HCEC 1CT (cell line): ENCODE measurements around the gene IGSF23.
"Not testable (repeated sequence)": the region's sequence is repeated elsewhere in the genome, so short reads cannot be mapped to it uniquely, and the experiment has no call there.

ENCODE experiments used
- DNase-seq: peaks from one replicate; pipeline ENCODE4 v3.0.0-alpha.2; 2017

The IGSF23 gene

GRCh38 chr19:44617110-44617880 lies 3.9 kb downstream of the IGSF23 start:
- DNase-seq, result no peak

GRCh38 chr19:44618640-44619357 lies 5.4 kb downstream of the IGSF23 start:
- no peak for DNase-seq

GRCh38 chr19:44620667-44621066 lies 7.3 kb downstream of the IGSF23 start:
- DNase-seq, result no peak

- DNase-seq, result no peak
Measured at GRCh38 chr19:44621367-44621766, 8.0 kb downstream of the IGSF23 start.

DNA sequence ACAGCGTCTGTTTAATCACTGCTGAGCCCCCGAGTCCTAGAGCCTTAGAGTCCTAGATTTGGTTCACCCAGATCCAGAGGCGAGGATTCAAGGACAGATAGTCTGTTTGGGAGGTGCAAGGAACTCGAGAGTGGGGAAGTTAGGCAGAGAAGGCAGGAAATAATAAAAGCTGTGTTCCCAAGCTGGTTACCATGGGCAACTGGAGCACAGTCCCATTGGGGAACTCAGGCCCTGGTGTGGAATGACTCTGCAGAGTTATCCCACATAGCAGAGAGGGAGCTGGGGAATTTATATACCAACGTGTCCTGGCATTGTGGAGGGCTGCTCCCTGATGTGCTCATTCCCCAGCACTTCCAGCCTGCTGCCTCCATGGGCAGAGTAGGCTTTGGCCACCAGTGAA lies 9.7 kb downstream of the IGSF23 start:
- DNase-seq, result no peak

- no peak for DNase-seq
Measured at GRCh38 chr19:44623626-44624025, 10.3 kb downstream of the IGSF23 start.

DNA sequence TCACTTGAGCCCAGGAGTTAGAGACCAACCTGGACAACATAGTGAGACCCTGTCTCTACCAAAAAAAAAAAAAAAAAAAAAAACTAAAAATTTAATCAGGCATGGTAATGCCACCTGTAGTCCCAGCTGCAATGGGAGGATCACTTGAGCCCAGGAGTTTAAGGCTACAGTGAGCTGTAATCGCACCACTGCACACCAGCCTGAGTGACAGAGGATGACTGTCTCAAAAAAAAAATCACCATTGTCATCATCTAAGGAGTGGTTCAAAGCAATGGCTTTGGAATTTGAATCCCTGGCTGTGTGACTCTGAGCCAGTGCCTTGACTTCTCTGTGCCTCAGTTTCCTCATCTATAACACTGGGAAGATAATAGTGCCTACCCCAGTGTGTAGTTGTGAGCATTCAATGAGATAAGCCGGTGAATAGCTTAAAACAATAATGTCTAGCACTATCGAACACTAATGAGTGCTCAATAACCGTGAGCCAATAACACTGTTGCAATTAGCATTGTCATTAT lies 11.5 kb downstream of the IGSF23 start:
- DNase-seq, result no peak

DNA sequence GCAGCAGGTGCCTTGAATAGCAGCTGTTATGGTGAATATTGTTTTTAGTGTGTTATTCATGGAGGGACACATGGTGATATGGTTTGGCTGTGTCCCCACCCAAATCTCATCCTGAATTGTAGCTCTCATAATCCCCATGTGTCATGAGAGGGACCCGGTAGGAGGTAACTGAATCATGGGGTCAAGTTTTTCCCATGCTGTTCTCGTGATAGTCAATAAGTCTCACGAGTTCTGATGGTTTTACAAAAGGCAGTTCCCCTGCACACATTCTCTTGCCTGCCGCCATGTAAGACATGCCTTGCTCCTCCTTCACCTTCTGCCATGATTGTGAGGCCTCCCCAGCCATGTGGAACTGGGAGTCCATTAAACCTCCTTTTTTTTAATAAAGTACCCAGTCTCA lies 12.3 kb downstream of the IGSF23 start:
- peak; percentile 42 for DNase-seq

DNA sequence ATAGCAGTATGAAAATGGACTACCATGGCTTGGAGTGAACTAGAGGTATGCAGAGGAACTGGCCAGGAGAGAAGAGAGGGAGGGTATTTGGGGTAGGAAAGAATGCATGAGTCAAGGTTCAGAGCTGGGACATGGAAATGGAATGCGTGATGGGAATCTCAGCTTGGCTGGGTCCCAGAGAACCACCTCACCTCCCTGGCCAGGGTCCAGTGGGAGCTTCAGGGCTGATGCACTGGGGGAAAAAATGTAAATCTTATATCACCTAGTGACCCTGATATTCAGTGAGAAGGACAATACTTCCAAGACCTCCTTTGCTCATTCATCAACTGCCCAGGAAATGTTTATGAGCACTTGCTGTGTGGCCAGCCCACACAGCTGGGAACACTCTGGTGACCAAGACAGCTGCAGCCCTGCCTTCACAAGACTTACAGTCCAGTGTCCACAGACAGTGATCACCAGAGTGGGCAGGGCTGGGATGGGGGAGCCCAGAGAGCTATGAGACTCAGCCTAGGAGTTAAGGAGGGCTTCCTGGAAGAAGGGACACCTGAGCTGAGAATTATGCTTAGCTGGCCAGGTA lies 12.8 kb downstream of the IGSF23 start:
- DNase-seq, result peak; percentile 97

- DNase-seq, result no peak
Measured at GRCh38 chr19:44627631-44628030, 14.3 kb downstream of the IGSF23 start.

- DNase-seq, result no peak
Measured at GRCh38 chr19:44628793-44629192, 15.4 kb downstream of the IGSF23 start.

GRCh38 chr19:44631611-44632010 lies 18.2 kb downstream of the IGSF23 start:
- not testable (repeated sequence) for DNase-seq

DNA sequence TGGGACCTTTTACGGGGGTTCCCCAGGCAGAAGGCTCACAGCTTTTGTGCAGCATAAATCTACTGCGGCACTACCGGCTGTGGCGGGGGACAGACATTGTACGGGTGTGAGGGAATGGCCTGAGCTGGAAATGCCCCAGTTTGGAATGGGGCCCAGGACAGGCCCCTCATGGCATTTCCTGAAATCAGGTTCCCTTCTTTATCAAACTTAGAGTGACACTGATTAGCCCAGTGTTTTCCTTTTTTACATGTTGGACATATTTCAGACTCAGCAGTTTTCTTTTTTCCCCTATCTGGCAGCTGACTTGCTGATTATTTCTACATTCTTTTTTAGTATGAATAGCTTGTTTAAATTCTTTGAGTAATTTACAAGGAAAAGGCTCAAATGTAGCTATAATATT lies 20.7 kb downstream of the IGSF23 start:
- not testable (repeated sequence) for DNase-seq

DNA sequence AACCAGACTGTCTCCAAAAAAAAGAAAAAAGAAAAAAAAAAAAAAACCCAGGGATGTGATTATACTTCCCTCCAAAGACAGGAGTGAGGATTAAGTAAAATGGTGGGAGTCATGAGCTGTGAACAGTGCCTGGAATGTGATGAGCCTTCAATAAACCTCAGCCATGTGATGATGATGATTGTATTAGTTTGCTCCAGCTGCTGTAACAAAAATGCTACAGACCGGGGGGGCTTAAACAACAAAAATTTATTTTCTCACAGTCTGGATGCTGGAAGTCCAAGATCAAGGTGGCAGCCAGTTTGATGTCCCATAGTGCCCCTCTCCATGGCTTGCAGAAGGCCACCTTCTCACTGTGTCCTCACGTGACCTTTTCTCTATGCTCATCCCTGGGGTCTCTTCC lies 21.4 kb downstream of the IGSF23 start:
- no peak for DNase-seq

DNA sequence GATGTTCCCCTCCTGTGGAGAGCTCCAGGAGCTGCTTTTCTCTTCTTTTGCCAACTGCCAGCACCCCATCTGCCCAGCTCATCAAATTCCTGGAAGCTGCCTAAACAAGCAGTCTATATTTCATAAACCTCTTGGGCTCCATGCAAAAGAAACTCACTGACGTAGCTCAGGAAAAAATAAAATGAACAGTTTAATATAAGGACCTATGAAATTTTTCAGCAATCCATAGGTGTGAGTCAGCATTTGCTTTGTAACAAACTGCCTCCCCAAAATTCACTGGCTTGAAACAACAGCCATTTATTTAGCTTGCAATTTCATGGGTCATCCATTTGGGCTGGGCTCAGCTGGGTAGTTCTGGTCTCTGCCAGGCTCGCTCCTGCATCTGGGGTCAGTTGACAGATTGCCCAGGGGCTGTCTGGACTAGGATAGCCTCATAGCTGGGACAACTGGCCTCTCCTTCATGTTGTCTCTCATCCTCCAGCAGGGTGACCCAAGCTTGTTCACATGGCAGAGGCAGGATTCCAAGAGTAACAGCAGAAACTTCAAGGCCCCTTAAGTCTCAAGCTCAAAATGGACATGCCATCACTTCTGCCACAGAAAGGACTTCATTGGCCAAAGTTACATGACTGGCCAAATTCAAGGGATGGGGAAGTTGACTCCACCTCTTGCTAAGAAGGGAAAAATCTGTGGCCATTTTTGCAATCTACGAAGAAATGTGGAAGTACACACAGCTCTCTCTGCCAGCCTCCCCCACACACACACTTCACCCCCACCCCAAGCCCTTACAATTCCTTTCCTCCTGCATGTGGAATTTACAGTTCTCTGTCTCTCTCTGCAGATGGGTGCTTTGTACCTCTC lies 22.4 kb downstream of the IGSF23 start:
- DNase-seq, result peak; percentile 66

GRCh38 chr19:44636439-44637389 lies 23.4 kb downstream of the IGSF23 start:
- no peak for DNase-seq

DNA sequence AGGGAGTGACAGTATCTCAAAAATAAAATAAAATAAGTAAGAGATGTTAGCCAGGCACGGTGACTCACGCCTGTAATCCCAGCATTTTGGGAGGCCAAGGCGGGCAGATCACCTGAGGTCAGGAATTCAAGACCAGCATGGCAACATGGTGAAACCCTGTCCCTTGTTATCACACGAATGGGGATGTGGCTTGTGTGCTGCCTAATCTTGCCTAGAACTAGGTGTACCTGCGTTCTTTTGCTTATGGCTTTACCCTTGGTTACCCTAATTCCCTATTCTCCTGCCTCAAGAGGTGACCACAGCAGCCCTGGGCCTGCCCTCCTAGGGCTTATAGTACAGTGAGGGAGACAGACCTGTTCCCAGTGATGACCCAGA lies 24.0 kb downstream of the IGSF23 start:
- no peak for DNase-seq

DNA sequence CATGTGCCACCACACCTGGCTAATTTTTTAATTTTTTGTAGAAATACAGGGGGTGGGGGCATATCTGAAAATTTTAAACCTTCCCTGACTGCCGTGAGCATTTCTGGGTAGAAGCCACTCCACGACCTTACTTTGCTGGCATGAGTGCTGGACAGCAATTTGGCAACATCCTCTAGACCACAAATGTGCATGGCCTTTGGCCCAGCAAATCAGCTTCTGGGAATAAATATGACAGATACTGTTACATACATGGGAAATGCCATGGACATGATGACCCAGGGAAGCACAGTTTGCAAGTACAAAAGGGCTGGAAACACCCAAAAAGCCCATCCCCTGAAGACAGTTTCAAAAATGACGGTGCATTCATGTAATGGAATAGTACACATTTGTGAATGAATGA lies 27.2 kb downstream of the IGSF23 start:
- peak; percentile 63 for DNase-seq

- DNase-seq, result no peak
Measured at GRCh38 chr19:44641501-44642265, 28.3 kb downstream of the IGSF23 start.

DNA sequence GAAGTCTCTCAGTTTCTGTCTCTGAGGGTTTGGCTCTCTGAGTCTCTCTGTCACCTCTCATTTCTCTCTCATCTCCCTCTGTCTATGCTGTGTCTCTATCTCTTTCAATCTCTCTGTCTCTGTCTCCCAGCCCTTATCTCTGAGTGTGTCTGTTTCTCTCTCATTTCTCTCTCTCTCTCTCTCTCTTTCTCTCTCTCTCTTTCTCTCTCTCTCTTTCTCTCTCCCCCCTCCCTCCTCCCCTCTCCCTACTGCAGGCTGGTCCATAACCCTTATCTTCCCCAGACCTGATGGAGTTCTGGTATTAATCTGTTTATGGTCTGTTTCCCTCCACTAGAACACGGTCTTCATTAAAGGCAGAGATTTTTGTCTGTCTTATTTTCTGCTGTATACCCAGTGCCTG lies 29.0 kb downstream of the IGSF23 start:
- DNase-seq, result no peak
